Gastrocnemius medialis (tissue), 4 donors: ENCODE measurements around the gene LTBP1. TPM values are rescaled to one million over a fixed set of nuclear protein-coding genes. Genes with fewer than 3 reads are reported as not detected.

ENCODE experiments used
- ATAC-seq, 2 donors: fragments of 150-250 bp; one replicate each; pipeline ENCODE4 v1.9.1; 2016
- DNase-seq, 2 donors: peaks; one replicate each; pipeline ENCODE4 v3.0.0-alpha.2; 2019
- H3K27ac ChIP-seq, 4 donors: fragments of 200-600 bp; sonication (generic); 1 replicate in 1 of 4; 2 replicates in 3 of 4; pipeline ENCODE4 v1.5.1; 2016 to 2018; ENCODE audit warnings: mild to moderate bottlenecking in 2 of 4, moderate library complexity in 1 of 4
- H3K27me3 ChIP-seq, 3 donors: fragments of 200-600 bp; sonication (generic) in 2 of 3; 1 replicate in 1 of 3; 2 replicates in 2 of 3; pipeline versions ENCODE4 v1.5.1 to v1.6.0; 2016 to 2019; ENCODE audit warnings: mild to moderate bottlenecking in 1 of 3, moderate library complexity in 1 of 3
- H3K36me3 ChIP-seq, 2 donors: fragments of 200-600 bp; sonication (generic) in 1 of 2; one replicate each; pipeline ENCODE4 v1.5.1; 2017 to 2018
- H3K4me1 ChIP-seq, 2 donors: fragments of 200-600 bp; sonication (generic) in 1 of 2; one replicate each; pipeline ENCODE4 v1.5.1; 2016 to 2017; ENCODE audit warnings: mild to moderate bottlenecking in 2 of 2
- H3K4me3 ChIP-seq, 4 donors: fragments of 200-600 bp; sonication (generic) in 3 of 4; 1 replicate in 1 of 4; 2 replicates in 3 of 4; pipeline ENCODE4 v1.5.1; 2016 to 2019; ENCODE audit warnings: mild to moderate bottlenecking in 2 of 4
- H3K9me3 ChIP-seq, 3 donors: fragments of 200-600 bp; sonication (generic) in 2 of 3; 1 replicate in 1 of 3; 2 replicates in 2 of 3; pipeline ENCODE4 v1.5.1; 2016 to 2019
- POLR2A ChIP-seq, 2 donors: fragments of 450-650 bp; IDR thresholded peaks; one replicate each; pipeline ENCODE4 v1.6.1; 2017; ENCODE audit warnings: antibody characterized with exemption in 2 of 2, mild to moderate bottlenecking in 2 of 2, moderate library complexity in 2 of 2
- in situ Hi-C, 4 donors: fragments of 200-750 bp; cut with MboI; loops; one replicate each; pipeline versions ENCODE4 v1.15.0 to v1.8.0; 2017; ENCODE audit warnings: low sequenced_read_pairs in 4 of 4
- intact Hi-C: fragments of 100-400 bp; cut with DNase I; formaldehyde crosslinking; loops from one replicate; pipeline ENCODE4 v1.15.1; 2023; ENCODE audit warnings: low total_unique reads
- total RNA-seq, 4 donors: library from RNA; depleted of rRNA; stranded (reverse); fragments of >200 nt; gene quantifications; one replicate each; pipeline versions ENCODE4 v1.1.0 to v1.2.3, GENCODE V29; 2016
- TF ChIP-seq, protein P1 (sequence below), 5 experiments: fragments of 450-650 bp in 3 of 5; fragments of 200-600 bp in 2 of 5; sonication (generic) in 2 of 5; IDR thresholded peaks in 4 of 5; conservative IDR thresholded peaks in 1 of 5; 1 replicate in 4 of 5; 2 replicates in 1 of 5; pipeline ENCODE4 v1.5.1; 2016 to 2019; ENCODE audit warnings: antibody characterized with exemption in 5 of 5, mild to moderate bottlenecking in 3 of 5, moderate library complexity in 3 of 5

LTBP1 gene
- total RNA-seq, 4 donors from 2014 or later: 8.0 to 42.8 (median 18.4) TPM

DNA sequence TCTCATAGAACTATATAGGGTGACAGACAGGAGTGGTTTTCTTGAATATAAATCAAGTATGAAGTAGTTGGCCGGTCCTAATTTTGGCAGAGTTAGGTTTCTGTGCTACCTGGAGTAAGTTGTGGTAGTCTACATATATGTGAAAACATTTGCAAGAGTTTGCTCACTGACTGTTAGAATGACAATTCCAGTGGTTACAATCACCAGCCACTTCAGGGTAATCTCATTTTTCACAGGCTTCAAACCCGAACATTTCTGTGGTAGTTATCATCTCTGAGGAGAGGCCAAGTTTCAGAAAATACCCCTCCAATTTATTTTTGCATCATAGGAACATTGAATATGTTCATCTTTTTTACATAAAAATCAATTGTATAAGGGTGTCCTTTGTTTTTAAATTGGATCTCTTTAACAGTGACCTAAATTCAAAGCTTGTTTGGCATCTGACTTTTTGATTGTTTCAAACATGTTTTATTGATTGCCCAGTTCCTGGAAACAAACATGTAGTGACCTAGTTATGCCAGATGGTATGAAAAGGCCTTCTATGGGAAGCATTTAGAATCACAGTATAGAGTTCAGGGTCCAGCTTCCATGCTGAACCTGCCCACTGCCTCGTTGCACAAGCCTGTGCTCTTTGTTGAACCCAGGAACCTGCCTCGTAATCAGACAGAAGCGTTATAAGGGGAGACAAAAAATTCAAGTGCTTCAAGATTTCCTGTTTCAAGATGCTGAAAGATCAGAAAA, 250.6 kb downstream of the LTBP1 start:
- no peak for DNase-seq
- no peaks in the 10 kb centered on the region for H3K9me3 ChIP-seq
- TF ChIP-seq, protein P1, sequence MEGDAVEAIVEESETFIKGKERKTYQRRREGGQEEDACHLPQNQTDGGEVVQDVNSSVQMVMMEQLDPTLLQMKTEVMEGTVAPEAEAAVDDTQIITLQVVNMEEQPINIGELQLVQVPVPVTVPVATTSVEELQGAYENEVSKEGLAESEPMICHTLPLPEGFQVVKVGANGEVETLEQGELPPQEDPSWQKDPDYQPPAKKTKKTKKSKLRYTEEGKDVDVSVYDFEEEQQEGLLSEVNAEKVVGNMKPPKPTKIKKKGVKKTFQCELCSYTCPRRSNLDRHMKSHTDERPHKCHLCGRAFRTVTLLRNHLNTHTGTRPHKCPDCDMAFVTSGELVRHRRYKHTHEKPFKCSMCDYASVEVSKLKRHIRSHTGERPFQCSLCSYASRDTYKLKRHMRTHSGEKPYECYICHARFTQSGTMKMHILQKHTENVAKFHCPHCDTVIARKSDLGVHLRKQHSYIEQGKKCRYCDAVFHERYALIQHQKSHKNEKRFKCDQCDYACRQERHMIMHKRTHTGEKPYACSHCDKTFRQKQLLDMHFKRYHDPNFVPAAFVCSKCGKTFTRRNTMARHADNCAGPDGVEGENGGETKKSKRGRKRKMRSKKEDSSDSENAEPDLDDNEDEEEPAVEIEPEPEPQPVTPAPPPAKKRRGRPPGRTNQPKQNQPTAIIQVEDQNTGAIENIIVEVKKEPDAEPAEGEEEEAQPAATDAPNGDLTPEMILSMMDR (IDR thresholded peaks at IDR 0.05 in 4 of 5, conservative IDR thresholded peaks at IDR 0.05 in 1 of 5): no peak
- TF ChIP-seq POLR2A (IDR thresholded peaks at IDR 0.05): no peak
- no peak overlapping the region for H3K27ac ChIP-seq
- intact Hi-C loops: no loop called here
- peaks cover 0 to 5% of the 10 kb centered on the region in 2 donors for H3K36me3 ChIP-seq
- H3K4me1 ChIP-seq: no peaks in the 10 kb centered on the region
- no peaks in the 10 kb centered on the region for H3K27me3 ChIP-seq
- no peak overlapping the region for H3K4me3 ChIP-seq
- no peak for ATAC-seq
- in situ Hi-C loops: no loop called here

DNA sequence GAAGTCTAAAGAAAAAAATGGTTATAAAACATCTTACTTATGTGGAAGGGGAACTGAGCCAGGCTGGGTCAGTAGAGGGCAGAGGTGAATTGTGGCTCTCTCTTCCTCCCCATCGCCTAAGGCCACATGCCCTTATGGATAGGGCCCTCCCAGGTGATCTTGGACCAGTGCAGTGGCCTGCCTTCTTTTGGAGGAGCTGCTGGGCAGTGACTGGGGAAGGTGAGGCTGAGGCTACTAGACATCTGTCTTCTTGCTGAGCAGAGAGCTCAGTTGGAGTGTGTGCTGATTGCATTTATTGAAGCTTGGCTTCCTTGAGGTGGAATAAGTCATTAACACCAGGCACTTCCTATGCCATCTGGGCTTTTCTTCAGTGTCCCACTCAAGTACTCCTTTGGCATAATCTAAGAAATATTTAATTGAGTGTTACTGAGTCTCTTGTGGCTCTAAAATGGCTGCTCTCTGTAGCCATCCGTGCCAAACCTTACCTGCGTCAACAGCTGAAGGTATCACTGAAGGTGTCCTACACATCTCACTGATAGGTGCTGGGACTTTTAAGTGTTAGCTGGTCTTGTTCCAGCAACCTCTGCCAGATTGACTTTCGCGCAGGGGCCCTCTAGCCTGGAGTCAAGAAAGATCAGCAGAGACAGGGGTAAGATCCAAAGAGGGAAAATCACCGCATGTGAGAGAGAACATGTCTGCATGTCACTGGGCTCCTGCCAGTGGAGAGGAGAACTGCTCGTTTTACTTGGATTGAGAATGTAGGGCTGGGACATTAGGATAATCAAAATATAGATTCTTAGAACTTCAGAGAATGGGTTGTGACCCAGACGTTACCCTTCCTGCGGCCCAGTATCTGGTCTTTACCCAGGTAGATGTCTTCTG, 256.1 kb downstream of the LTBP1 start:
- Histone ChIP-seq H3K27ac (no peak overlapping the region), H3K4me3 (no peak overlapping the region), H3K27me3 (no peaks in the 10 kb centered on the region), H3K4me1 (no peaks in the 10 kb centered on the region), H3K9me3 (no peaks in the 10 kb centered on the region), H3K36me3 (no peaks in the 10 kb centered on the region)
- intact Hi-C loops: no loop called here
- DNase-seq (no peak), ATAC-seq (no peak)
- TF ChIP-seq, protein P1 (IDR thresholded peaks at IDR 0.05 in 4 of 5, conservative IDR thresholded peaks at IDR 0.05 in 1 of 5): no peak
- TF ChIP-seq POLR2A (IDR thresholded peaks at IDR 0.05): no peak
- in situ Hi-C loops: no loop called here

- no peaks in the 10 kb centered on the region for H3K9me3 ChIP-seq
- no peaks in the 10 kb centered on the region for H3K4me1 ChIP-seq
- TF ChIP-seq POLR2A (IDR thresholded peaks at IDR 0.05): no peak
- TF ChIP-seq, protein P1 (IDR thresholded peaks at IDR 0.05 in 4 of 5, conservative IDR thresholded peaks at IDR 0.05 in 1 of 5): no peak
These were observed 258.2 kb downstream of the LTBP1 start for GRCh38 chr2:33204945-33205344.

GRCh38 chr2:33205693-33206434, 259.1 kb downstream of the LTBP1 start:
- intact Hi-C loops (no loop called here), in situ Hi-C loops (no loop called here)
- Histone ChIP-seq H3K36me3 (no peaks in the 10 kb centered on the region), H3K27me3 (no peaks in the 10 kb centered on the region), H3K4me3 (no peak overlapping the region), H3K4me1 (no peaks in the 10 kb centered on the region), H3K9me3 (no peaks in the 10 kb centered on the region), H3K27ac (no peak overlapping the region)
- ATAC-seq (no peak), DNase-seq (no peak)
- no peak for TF ChIP-seq POLR2A (IDR thresholded peaks at IDR 0.05)
- TF ChIP-seq, protein P1 (IDR thresholded peaks at IDR 0.05 in 4 of 5, conservative IDR thresholded peaks at IDR 0.05 in 1 of 5): no peak

More at GRCh38 chr2:33204945-33205344, 258.2 kb downstream of the LTBP1 start:
- ATAC-seq (no peak), DNase-seq (no peak)
- Histone ChIP-seq H3K4me3 (no peak overlapping the region), H3K27me3 (no peaks in the 10 kb centered on the region), H3K27ac (no peak overlapping the region), H3K36me3 (no peaks in the 10 kb centered on the region)
- in situ Hi-C loops (no loop called here), intact Hi-C loops (no loop called here)
